C4-2B (cell line): ENCODE measurements around the gene DIO3.
A peak's percentile ranks its signal among the peaks of the same experiment; 100 is the strongest.

Experiments used
- H3K27ac ChIP-seq: fragments of 450-650 bp; 2 replicates; pipeline ENCODE4 v1.5.1; 2017
- CTCF ChIP-seq: fragments of 450-650 bp; conservative IDR thresholded peaks from 2 replicates; pipeline ENCODE4 v1.5.1; 2017; ENCODE audit warnings: mild to moderate bottlenecking
- ZFX ChIP-seq: fragments of 450-650 bp; IDR thresholded peaks from 2 replicates; pipeline ENCODE4 v1.6.1; 2017

Gene DIO3

GRCh38 chr14:101560534-101561113 is 671 bp upstream of the DIO3 start:
- TF ChIP-seq CTCF (peak; percentile 41; the same call in 1 of the 2 replicates), ZFX (no peak)
- H3K27ac ChIP-seq, result no peak overlapping the region

- TF ChIP-seq CTCF (no peak), ZFX (no peak)
- no peak overlapping the region for H3K27ac ChIP-seq
Observed at GRCh38 chr14:101561897-101562490, 699 bp downstream of the DIO3 start.

GRCh38 chr14:101562659-101563351 is 1.5 kb downstream of the DIO3 start:
- TF ChIP-seq CTCF (no peak), ZFX (no peak)
- no peak overlapping the region for H3K27ac ChIP-seq

GRCh38 chr14:101563352-101563653 is 2.0 kb downstream of the DIO3 start:
- no peak overlapping the region for H3K27ac ChIP-seq
- no peak for TF ChIP-seq CTCF
- no peak for TF ChIP-seq ZFX

- no peak for TF ChIP-seq CTCF
- TF ChIP-seq ZFX, result no peak
- H3K27ac ChIP-seq, result no peak overlapping the region
Observed at GRCh38 chr14:101563654-101564443, 2.6 kb downstream of the DIO3 start.

- no peak for TF ChIP-seq CTCF
- TF ChIP-seq ZFX, result no peak
- no peak overlapping the region for H3K27ac ChIP-seq
Observed at GRCh38 chr14:101564444-101564776, 3.1 kb downstream of the DIO3 start.
